HG02571 (cell line): ENCODE data around the gene KRTAP23-1.

Experiments used
- ATAC-seq: cut with Tn5 transposase; IDR thresholded peaks from one replicate; pipeline ENCODE4 v1.9.1; 2021; ENCODE audit warnings: mild to moderate bottlenecking, moderate library complexity; ENCODE audit not compliant: unreplicated experiment

The KRTAP23-1 gene, protein sequence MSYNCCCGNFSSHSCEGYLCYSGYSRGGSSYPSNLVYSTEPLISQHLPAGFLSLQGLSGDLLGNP

DNA sequence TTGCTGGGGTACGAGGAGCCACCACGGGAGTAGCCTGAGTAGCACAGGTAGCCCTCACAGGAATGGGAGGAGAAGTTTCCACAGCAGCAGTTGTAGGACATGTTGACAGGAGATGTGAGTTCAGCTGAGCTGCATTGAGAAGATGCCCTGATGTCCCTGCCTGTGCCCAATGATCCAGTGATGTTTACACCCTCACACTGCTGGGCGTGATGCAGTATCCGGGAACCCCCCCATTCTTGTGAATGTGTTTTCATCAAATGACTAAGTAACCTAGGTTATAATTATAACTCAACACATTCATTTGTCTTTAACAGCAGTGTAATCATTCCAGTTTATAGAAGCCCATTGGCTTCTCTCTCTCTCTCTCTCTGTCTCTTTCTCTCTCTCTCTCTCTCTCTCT lies at the start of gene KRTAP23-1:
TSS of gene KRTAP23-1 (minus strand) at position 101 of the 400 bp plus-strand sequence. CDS start at position 101, 0 bp downstream.
- ATAC-seq: no peak

DNA sequence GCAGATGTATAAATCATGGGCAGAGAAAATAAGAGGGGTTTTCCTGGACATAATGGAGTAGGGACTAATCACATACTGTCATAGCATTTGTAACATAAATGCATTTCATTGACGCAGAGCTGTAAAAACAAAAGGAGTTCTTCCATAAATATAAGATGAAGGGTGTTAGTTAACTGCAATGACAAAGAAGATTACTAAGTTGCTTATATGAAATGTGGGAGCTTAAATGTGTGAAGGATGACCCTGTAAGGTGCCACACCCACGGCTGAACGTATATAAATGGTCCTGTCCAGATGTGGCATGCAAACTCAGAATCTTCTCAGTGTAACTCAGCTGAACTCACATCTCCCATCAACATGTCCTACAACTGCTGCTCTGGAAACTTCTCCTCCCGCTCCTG lies 47.3 kb upstream of the KRTAP23-1 start, which contains the start of gene KRTAP13-1:
TSS of gene KRTAP13-1 (plus strand) at position 301 of the 400 bp plus-strand sequence. CDS start at position 357, 56 bp downstream.
- ATAC-seq: no peak

DNA sequence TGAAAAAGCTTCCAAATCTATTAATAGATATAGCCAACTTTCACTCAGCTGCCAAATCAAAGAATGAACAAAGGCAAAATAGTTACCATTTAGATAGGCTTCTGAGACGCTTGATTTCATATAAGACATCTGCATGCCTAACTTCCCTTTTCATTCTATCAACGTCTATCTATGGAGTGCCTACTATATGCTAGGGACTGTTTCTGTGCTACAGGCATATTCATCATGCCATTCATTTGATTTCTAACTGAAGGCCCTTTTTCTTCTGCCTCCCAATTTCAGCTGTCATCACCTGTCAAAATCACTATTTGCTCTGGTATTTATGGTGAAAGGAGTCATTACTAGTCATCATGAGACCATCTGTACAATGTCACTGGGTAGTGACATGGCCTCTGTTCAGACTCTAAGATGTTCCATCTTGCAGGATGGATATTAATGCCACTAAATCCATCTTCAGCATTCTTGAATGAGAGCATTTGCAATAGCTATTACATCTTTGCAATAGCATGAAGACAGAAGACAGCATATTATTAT lies 43.2 kb upstream of the KRTAP23-1 start:
- no peak for ATAC-seq

DNA sequence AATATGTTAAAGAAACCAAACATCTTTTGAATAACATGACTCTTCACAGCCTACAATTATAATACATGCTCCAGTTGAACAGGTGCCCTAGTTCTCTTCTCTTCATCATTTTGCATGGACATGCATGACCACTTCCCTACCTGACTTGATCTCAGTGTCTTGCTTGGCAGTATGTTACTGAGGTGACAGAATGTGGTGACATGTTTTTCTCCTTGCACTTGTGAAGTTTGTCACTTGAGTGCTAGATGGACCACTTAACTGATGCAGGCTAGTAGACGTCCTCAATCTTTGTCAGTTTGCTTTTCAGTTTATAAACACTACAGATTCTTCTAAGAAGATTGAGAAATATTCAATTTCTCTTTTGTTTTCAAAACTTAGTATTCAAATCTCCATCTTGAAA lies 33.8 kb upstream of the KRTAP23-1 start:
- no peak for ATAC-seq

DNA sequence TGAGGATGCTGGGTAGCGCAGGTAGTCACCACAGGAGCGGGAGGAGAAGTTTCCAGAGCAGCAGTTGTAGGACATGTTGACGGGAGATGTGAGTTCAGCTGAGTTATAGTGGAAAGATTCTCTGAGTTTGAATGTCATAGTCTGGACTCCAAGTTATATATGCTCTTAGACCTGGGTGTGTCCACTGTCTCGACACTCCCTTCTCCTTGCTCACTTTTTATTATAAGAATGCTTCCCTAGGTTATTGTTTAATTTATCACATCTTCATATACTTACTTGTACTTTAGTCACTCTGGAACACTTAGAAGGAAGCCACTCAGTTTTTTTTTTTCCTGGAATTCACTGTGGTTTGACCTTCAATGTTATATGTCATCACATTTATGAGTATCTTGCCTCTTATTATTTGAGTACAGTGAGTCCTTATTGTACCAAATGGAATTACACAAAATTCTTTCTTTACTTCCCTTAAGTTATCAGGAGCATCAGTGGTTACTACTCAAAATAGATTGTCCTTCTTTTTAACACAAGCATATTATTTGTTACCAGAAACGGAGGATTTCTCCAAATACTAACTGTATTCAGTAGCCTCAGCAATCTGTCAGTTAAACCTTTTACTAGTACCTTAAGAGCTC lies 23.8 kb upstream of the KRTAP23-1 start, which contains the start of gene KRTAP13-2:
TSS of gene KRTAP13-2 (minus strand) at position 133 of the 632 bp plus-strand sequence. CDS start at position 75, 58 bp downstream.
- no peak for ATAC-seq

DNA sequence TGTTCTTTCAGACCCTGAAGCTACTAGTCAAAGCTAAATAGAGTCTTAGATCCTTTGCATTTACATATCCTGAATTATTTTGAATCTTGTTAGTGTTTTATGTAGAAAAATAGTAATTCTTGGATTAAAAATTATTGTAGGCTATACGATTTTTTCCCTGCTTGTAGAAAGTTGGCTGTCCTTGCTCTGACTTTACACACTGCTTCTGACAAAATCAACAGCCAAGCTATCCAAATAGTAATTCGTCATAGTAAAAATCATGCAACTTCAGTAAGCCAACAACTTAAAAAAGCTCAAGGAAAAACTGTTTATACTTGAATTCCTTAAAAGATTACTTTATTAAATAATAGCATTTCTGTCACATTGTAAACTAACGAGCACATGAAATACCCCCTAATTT lies 7.5 kb upstream of the KRTAP23-1 start:
- no peak for ATAC-seq

DNA sequence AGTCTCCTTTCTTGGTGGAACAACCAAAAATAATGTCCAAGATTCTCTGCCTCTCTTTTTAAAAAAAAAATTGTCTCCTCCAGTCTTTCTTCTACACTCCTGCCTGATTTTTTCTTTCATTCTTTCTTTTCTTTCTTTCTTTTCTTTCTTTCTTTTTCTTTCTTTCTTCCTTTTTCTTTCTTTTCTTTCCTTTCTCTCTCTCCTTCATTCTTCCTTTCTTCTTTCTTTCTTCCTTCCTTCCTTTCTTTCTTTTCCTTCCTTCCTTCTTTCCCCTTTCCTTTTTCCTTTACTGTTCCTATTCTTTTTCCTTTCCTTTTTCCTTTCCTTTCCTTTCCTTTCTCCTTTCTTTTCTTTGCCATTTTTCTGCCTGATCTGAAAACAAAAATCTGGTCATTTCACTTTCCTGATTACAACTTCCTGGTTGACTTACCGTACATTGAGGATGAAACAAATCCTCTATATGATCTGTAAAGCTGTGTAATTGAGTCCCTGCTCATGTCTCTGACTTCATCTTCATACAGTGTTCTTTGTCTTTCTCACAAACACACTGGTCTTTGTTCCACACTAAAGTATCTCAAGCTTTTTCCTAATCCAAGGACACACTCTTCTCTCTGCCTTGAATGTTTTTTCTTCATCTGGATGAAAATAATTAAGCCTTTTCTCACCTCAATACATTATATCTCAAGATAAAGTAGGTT lies 6.1 kb upstream of the KRTAP23-1 start:
- ATAC-seq: no peak

DNA sequence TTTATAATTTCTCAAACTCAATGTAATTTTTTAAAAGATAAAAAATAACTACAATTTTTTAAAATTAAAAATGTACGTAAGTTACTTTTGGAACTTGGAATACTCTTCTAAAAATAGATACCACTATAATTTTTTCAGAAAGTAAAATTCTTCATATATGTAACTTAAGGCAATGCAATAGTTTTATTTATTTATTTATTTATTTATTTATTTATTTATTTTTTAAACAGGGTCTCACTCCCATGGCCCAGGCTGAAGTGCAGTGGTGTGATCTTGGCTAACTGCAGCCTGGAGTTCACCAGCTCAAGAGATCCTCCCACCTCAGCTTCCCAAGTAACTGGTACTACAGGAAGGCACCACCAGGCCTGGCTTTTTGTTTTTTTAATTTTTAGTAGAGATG lies 3.1 kb upstream of the KRTAP23-1 start:
- no peak for ATAC-seq

DNA sequence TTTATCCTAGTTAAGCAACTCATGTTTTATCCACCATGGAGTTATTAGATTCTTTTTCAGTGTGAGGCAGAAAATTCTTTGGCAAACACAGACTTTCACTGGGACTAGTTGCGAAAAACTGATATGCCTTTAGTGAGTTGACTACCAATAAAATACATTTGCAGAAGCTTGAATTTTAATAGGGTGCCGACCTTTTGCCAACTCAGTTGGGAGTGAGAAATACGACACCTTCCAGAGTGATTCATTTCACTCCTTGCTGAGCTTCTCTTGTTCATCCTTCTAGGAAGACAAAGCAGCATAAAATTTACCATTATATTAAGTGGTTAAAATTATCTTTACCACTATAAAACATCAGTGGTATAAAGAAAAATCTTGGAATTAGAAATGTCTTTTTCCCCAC lies 1.2 kb upstream of the KRTAP23-1 start:
- ATAC-seq: no peak

DNA sequence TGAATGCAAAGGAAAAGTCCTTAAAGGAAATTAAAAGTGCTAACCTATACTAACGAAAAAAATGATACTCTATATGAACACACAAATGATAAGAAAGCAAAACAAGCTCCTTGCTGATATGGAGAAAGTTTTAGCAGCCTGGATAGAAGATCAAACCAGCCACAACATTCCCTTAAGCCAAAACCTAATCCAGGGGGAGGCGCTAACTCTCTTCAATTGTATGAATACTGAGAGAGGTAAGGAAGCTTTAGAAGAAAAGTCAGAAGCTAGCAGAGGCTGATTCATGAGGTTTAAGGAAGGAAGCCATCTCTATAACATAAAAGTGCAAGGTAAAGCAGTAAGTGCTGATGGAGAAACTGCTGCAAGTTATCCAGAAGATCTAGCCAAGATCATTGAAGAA lies 3.4 kb downstream of the KRTAP23-1 start:
- no peak for ATAC-seq

DNA sequence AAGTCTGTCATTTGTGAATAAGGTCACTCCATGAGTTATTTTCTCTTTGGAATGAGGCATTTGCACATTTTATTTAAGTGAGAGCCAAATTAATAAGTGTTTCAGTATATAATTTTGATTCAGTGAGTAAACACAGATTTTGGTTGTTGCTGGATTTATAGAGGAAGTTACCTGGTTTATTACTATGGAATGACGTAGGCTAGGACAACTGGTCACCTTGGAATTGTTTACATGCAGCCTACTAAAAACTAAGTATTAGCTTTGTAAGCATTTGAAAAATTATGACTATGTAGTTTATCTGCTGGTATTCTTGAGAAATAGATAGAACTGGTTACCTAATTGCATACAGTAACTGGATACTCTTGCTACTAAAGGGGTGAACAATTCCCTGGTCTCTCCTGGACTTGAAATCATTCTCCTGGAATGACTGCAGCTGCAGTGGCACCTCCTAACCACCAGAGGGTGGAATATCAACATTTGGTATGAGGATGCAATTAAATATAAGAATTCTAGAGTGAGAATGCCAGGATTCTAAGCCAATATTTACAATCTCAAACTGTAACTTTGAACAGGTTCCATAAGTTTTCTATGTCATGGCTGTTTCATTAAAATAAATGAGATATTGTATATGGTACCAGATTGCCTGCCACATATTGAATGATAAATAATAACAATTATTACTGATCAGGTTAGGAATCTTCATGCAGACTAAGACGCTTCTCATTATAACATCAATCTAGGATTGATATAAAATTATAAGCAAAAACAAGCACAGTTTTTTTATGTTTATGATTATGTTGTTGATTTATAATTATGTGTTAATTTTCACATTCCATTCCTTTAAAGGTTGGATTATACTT lies 7.5 kb downstream of the KRTAP23-1 start:
- ATAC-seq: no peak

DNA sequence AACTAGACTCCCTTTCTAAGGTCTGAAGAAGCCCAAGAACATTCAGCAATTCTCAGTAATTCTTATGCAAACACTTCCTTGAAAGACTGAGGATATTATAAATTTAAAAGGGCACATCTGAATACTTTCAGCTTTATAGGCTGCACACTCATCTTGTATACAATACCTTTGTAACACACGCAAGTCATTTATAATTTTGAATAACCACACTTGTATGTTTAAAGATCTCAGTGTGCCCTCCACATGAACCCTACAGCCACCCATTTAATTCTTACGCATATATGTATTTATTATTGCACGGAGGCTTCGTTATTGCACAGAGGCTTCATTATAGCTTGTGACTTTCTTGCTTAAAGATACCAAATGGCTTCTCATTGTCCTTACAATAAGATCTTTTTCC lies 9.7 kb downstream of the KRTAP23-1 start:
- no peak for ATAC-seq

DNA sequence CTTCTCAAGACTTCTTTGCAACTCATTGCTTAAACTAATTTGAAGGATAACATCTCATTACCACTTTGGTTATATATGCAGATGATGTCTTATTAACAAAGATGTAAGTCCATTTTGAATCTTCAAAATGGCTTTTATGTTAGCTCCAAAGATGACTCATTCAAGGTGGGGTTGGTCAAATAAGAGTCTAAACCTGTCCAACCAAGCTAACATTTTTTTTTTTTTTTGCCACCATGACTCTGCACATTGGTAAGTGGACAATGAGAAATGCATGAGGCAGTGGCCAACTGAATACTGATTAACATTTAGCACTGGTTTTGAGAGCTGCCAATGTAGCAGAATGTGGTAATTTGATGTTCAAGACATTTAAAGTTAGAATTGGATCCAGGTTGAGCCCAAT lies 10.6 kb downstream of the KRTAP23-1 start:
- no peak for ATAC-seq

DNA sequence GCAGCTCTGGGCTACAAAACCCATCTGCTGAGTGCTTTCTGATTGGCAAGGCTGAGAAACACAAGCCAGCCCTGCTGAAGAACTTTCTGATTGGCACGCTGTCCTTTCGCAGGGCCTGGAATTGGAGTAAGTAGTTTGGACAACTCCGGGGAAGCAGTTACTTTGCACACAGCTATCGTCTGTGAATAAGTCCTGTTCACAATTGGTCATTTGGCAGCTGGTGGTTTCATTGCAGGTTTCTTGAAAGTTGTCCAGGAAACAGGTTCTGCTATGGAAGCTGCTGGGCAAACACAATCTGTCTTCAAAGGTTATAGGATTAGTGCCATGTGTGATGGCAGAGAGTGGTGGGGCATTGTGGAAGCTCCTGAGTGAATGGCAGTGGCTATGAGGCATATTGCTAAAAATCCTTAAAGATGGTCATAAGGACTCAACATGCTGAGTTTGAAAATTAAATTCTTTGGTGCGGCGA lies 11.1 kb downstream of the KRTAP23-1 start, which contains the start of gene KRTAP27-1:
TSS of gene KRTAP27-1 (minus strand) at position 419 of the 469 bp plus-strand sequence. CDS start at position 393, 26 bp downstream.
- ATAC-seq: no peak

DNA sequence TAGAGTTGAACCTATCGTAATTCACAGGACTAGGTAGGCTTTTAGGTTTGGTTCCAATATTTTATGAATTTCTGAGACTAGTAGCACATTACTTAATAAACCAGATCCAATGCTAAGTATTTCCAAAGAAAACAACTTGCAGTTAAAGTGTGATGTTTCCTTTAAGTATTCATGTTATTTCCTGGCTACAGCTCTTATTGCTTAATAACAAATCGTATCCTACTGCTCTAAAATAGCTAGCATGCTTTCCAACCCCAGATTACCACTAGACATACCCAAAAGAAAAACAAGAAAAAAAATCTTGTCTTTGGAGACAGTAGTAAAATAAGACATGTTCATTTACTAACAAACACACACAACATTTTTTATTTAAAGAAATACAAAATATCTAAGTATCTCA lies 11.8 kb downstream of the KRTAP23-1 start:
- no peak for ATAC-seq

DNA sequence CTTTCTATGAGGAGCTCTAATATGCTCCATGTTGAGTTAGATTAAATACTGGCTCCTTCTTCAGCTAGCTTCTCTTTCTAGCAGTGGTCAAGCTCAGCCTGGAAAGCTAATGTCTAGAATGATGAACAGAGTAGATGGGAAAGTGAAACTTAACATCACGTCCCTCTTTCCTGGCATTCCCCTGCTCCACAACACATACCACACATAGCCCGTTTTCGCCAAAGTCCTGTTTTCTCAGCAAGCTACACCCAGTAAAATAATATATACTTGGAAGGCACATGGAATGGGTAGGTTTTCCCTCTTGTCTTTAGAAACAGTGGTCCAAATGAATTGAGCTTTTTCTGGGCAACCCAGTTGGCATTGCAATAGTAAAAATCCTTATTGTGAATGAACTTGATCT lies 14.7 kb downstream of the KRTAP23-1 start:
- ATAC-seq: no peak

DNA sequence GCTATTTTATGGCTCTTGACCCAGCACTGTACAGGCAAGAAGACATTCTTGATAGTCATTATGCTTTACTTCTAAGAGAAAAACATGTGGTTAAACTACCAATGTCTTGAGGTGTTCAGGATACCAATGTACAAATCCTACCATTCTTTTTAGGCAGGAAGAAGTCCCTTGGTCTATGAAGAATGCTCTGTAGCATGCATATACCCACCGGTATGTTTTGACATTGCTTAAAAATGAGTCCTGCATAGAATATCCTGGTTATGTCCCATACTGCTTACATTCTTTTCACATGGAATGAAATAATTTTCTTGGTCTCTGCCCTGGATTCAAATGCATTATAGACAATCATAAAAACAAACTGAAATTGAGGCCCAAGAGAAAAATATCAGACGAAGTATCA lies 15.7 kb downstream of the KRTAP23-1 start:
- ATAC-seq: no peak

DNA sequence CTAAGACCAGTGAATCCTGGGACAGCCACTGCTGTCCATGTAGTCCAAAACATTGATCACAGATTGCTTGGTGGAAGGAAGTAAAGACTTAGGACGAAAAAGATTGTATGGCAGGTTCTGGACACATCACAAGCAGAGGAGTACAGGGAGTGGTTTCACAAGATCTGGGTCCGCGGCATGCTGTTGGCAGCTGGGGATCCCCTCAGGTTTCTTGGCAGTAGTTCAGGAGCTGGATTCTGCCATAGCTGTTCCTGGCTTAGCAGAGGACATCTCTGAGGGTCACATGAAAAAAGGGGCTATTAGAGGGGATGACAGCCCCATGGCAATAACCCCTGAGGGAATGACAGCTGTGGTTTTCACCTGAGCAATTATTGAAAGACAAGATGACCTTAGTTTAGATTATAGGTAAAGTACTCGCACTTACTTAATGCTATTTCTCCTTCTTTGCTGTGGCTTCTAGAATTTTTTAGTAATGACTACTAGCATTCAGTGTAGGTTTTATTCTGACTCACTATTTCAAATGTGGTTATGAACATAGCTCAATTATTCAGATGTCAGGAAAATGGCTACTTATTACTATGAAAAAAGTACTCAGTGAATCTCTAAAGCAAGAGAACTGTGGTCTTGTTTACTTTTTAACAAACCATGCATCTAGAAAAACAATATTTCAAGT lies 19.1 kb downstream of the KRTAP23-1 start:
- no peak for ATAC-seq

DNA sequence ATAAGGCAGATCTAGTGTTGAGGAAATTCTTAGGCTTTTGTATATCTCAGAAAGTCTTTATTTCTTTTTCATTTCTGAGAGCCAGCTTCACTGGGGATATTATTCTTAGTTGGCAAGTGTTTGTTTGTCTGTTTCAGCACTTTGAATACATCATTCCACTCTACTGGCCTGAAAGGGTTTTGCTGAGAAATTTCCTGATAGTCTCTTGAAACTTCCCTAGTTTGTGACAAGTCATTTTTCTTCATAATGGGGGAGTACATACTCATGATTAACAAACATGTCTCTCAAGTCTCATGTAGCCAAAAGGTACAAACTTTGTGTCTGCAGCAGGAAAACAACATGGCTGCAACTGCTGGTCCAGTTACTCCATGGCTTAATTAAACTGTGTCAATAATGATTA lies 22.0 kb downstream of the KRTAP23-1 start:
- ATAC-seq: no peak

DNA sequence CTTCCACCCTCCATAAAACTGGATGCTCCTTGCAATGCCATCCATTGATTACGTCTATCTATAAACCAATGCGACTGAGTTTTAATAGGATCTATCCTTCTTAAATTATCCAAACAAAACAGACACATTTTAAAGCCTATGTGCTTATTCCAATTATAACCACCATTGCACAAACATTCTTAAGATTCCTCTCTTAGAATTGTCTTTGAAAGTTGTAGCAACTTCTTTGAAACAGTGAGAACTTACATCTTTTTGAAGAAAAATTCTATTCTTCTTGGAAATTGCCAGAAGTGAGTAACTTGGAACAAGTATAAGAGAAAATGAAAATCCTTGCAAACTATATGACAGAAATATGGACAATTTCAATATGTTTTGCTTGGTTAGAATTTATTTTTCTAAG lies 28.2 kb downstream of the KRTAP23-1 start, which contains the start of gene KRTAP26-1:
TSS of gene KRTAP26-1 (minus strand) at position 101 of the 400 bp plus-strand sequence. CDS start 280 bp downstream, outside the sequence.
- no peak for ATAC-seq
